Brain microvascular endothelial cell (primary cell): ENCODE measurements around the gene CTPS1.

Experiments used
- DNase-seq: peaks from one replicate; pipeline ENCODE4 v3.0.0-alpha.2; 2020
- H3K27ac ChIP-seq: fragments of 250-450 bp; sonication (Bioruptor Pico); 2 replicates; pipeline ENCODE4 v1.5.1; 2020; ENCODE audit warnings: mild to moderate bottlenecking, moderate library complexity
- H3K27me3 ChIP-seq: fragments of 250-450 bp; sonication (Bioruptor Pico); replicated peaks from 2 replicates; pipeline ENCODE4 v1.5.1; 2020; ENCODE audit warnings: mild to moderate bottlenecking
- H3K36me3 ChIP-seq: fragments of 250-450 bp; sonication (Bioruptor Pico); replicated peaks from 2 replicates; pipeline ENCODE4 v1.5.1; 2020; ENCODE audit warnings: mild to moderate bottlenecking
- H3K4me3 ChIP-seq: 2 replicates; pipeline ENCODE4 v1.5.1; 2011; ENCODE audit warnings: low read depth, mild to moderate bottlenecking, control low read depth, low read length, moderate library complexity
- in situ Hi-C: cut with HindIII; loops from 2 replicates; pipeline ENCODE4 v1.10.0; 2017; ENCODE audit warnings: low sequenced_read_pairs, low pct_ligation_motif_present
- TF ChIP-seq, protein P1 (sequence below): IDR thresholded peaks from 2 replicates; pipeline ENCODE4 v1.5.1; 2011; ENCODE audit warnings: low read depth, mild to moderate bottlenecking, moderate library complexity, low read length, control low read depth, inconsistent platforms; ENCODE audit errors: missing control alignments

Gene CTPS1

DNA sequence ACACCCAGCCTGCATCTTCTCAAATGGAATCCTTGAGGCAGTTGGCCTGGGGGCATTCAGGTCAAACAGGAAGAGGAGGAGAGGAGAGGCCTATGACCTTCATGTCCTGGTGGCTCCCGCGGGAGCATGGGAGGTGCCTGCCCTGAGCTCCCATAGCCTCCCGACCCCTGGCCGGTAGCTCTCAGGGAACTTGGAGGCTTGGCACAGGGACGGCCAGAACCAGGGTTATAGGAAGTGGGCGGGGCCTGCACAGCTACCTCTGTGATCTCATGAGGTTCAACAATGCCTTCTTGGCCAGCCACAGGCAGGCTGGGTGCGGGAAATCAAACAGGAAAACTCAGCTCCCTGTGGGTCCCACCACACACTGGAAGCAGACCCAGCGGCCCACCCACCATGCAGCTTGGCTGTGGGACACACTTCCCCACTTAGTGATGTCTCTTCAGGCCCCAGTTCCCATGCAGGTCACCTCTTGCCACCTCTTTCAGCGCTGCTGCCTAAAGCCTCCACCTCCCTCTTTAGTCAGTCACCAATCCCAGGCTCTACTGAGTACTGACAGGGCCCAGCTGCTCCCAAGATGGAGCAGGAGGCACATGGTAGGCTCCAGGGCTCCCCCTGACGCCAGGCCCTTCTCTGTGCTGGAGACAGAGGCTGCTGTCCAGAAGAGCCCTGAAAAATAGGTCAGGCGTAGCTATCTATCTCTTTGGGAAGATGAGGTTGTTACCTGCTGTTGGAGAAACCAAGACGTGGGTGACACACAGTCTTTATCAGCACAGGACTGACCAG lies 42.2 kb downstream of the CTPS1 start, which contains the start of gene SLFNL1:
Gene SLFNL1 (minus strand): TSS at position 200 of the 783 bp plus-strand sequence. CDS start 1,065 bp downstream, outside the sequence.
- H3K27me3 ChIP-seq, result no peaks in the 10 kb centered on the region
- in situ Hi-C loops, result no loop called here
- TF ChIP-seq, protein P1, sequence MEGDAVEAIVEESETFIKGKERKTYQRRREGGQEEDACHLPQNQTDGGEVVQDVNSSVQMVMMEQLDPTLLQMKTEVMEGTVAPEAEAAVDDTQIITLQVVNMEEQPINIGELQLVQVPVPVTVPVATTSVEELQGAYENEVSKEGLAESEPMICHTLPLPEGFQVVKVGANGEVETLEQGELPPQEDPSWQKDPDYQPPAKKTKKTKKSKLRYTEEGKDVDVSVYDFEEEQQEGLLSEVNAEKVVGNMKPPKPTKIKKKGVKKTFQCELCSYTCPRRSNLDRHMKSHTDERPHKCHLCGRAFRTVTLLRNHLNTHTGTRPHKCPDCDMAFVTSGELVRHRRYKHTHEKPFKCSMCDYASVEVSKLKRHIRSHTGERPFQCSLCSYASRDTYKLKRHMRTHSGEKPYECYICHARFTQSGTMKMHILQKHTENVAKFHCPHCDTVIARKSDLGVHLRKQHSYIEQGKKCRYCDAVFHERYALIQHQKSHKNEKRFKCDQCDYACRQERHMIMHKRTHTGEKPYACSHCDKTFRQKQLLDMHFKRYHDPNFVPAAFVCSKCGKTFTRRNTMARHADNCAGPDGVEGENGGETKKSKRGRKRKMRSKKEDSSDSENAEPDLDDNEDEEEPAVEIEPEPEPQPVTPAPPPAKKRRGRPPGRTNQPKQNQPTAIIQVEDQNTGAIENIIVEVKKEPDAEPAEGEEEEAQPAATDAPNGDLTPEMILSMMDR, result peak; percentile 38
- H3K27ac ChIP-seq, result no peak within 1 kb of the TSS
- peaks cover 40% of the 10 kb centered on the region for H3K36me3 ChIP-seq
- H3K4me3 ChIP-seq, result no peak within 1 kb of the TSS
- DNase-seq, result no peak

DNA sequence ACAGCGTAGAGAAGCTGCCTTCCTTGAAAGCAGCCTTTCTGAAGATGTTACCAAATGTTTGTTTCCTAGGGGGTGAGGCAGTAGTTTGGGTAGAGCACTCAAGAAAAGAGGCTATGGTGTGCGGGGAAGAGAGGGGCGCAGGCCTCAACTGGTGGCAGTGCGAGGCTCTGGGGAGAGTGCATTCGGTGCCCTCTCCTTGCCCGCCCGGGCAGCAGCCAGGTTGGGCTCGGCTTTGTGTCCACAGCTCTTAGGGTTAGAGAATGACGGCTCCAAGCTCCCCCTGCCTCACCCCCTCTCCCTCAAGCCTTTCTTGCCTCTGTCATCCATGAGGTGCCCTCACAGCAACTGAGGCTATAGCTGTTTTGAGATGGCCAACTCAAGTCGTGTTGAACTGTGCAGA lies 42.9 kb downstream of the CTPS1 start:
- H3K36me3 ChIP-seq, result peaks cover 35% of the 10 kb centered on the region
- no peak for DNase-seq
- no peak overlapping the region for H3K4me3 ChIP-seq
- H3K27me3 ChIP-seq, result no peaks in the 10 kb centered on the region
- TF ChIP-seq, protein P1, result no peak
- in situ Hi-C loops, result no loop called here
- H3K27ac ChIP-seq, result no peak overlapping the region

DNA sequence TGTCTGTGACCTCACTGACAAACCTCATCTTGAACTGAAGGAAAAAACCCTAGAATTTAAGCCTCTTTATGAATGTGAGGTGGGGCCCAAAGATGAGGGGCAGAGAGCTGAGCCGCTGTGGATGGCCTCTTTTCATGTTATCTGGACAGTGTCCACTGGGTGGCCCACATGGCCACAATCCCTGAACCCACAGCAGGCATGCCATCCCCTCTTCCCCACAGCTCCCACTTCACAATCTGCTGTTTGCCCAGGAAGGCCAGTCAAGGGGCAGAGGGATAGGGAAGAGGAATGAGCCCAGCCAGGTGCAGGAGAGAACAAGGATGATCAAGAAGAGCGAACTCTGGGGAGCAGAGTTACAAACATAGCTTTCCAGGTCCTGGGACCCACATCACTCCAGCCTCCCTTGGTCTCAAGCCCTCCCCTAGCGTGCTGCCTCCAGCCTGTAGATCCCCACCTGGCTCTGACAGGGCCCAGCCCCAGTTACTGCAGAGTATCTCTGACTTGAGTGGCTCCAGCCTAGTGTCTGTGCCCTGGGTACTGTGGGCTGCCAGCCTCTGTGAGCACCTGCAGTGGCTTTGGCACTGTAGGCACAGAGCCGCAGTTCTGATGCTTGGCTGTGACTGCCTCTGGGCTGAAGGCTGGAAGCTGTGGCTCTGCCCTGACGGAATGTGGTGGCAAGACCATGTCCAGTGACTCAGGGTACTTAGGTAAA lies 43.9 kb downstream of the CTPS1 start:
- DNase-seq, result no peak
- Histone ChIP-seq H3K27ac (no peak overlapping the region), H3K4me3 (no peak overlapping the region), H3K27me3 (no peaks in the 10 kb centered on the region), H3K36me3 (peaks cover 30% of the 10 kb centered on the region)
- TF ChIP-seq, protein P1, result peak; percentile 66
- in situ Hi-C loops, result no loop called here

DNA sequence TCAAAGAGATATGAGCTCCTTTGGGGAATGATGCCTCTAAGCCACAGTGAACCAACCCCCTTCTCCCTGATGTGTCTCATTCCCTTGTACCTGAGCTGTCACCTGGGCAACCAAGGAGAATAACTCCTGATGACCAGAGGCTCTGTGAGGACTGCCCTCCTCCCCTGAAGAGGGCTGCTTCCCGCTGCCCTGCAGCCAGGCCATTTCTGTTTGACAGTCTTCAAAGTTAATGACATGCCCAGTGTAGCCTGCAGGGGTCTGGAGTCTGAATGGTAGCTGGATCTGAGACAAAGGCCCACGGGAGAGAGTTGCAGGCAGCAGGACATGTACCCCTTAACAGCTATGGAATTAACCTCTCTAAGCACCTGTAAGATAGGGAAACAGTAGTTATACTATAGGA lies 45.5 kb downstream of the CTPS1 start:
- peaks cover 19% of the 10 kb centered on the region for H3K36me3 ChIP-seq
- H3K27ac ChIP-seq, result no peak overlapping the region
- TF ChIP-seq, protein P1, result peak; percentile 16
- H3K27me3 ChIP-seq, result no peaks in the 10 kb centered on the region
- DNase-seq, result no peak
- in situ Hi-C loops, result no loop called here
- no peak overlapping the region for H3K4me3 ChIP-seq

DNA sequence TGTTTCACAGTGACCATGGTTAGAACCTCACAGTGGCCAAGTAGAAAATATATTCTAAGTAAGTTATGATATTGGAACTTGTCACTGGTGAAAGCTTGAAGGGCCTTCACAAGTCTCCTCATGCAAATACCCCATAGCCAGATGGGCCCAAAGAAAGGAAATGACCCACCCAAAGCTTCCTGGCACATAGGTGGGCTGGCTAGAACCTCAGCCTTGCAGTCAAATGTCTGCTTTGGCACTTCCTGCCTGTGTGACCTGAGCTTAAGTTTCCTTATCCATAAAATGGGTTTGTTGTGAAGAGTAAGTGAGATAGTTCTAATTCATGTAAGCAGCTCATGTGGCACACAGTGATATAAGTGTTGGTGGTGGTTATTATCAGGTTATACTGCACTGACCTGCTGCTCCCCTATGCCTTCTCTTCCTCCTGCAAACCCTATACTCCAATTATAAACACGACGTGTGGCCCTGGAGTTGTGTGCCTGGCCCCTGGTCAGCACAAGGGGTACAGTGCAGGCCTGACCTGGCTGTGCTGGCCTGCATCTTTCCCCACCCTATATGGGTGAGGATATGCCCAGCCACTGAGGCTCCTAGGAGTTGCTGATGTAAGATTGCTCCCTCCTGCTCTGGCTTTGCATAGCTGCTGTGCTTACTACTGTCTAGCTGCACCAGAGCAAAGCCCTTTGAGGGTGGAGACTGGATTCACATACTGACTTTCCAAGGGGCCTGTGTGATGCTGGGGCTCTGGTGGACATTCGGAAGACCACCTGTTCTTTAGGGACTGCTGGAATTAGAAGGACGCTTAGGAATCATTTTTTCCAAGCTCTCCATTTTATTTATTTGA lies 46.7 kb downstream of the CTPS1 start:
- DNase-seq, result no peak
- in situ Hi-C loops, result no loop called here
- Histone ChIP-seq H3K27ac (no peak overlapping the region), H3K4me3 (no peak overlapping the region), H3K36me3 (peaks cover 16% of the 10 kb centered on the region), H3K27me3 (no peaks in the 10 kb centered on the region)
- TF ChIP-seq, protein P1, result no peak
